ENCODE results near the gene HK3. TPM values are rescaled to one million over a fixed set of nuclear protein-coding genes. Genes with fewer than 3 reads are reported as not detected.
A peak's percentile ranks its signal among the peaks of the same experiment; 100 is the strongest.
"Not testable (repeated sequence)": the region's sequence is repeated elsewhere in the genome, so short reads cannot be mapped to it uniquely, and the experiment has no call there.

HK3 gene
- total RNA-seq, 1 donor from 2014 or later = not detected

DNA sequence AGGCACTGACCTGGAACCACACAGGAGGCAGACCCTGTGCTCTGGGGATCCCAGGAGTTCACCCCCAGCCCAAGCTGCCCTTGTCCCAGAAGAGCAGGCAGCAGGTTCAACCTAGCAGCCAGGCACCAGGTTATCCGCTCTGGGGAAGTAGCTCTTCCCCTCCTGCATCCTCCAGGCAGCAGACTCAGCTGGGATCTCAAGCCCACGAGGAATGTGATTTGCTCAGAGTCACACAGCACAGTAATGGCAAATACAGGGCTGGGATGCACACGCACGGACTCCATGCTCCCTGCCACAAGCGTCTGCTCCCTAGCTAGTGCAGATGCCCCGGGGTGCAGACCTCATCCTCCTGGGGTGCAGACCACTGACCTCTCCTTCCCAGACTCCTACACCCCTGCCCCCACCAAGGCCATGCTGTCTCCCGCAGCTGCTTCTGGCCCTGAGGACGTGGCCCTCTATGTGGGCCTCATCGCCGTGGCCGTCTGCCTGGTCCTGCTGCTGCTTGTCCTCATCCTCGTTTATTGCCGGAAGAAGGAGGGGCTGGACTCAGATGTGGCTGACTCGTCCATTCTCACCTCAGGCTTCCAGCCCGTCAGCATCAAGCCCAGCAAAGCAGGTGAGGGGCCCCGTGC, 25.5 kb downstream of the HK3 start:
- Mint-ChIP-seq H3K4me1 (ENCODE audit: low read depth) (no peaks in the 10 kb centered on the region), H3K36me3 (ENCODE audit: low read depth) (no peaks in the 10 kb centered on the region), H3K27me3 (ENCODE audit: low read depth) (peaks cover 48% of the 10 kb centered on the region), H3K9me3 (ENCODE audit: low read depth) (no peaks in the 10 kb centered on the region), H3K4me3 (ENCODE audit: unreplicated experiment) (no peak overlapping the region), H3K27ac (ENCODE audit: unreplicated experiment) (no peak overlapping the region)
- DNase-seq (ENCODE audit: low spot score) = no peak
- TF ChIP-seq, protein P1, sequence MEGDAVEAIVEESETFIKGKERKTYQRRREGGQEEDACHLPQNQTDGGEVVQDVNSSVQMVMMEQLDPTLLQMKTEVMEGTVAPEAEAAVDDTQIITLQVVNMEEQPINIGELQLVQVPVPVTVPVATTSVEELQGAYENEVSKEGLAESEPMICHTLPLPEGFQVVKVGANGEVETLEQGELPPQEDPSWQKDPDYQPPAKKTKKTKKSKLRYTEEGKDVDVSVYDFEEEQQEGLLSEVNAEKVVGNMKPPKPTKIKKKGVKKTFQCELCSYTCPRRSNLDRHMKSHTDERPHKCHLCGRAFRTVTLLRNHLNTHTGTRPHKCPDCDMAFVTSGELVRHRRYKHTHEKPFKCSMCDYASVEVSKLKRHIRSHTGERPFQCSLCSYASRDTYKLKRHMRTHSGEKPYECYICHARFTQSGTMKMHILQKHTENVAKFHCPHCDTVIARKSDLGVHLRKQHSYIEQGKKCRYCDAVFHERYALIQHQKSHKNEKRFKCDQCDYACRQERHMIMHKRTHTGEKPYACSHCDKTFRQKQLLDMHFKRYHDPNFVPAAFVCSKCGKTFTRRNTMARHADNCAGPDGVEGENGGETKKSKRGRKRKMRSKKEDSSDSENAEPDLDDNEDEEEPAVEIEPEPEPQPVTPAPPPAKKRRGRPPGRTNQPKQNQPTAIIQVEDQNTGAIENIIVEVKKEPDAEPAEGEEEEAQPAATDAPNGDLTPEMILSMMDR (IDR thresholded peaks at IDR 0.05) = no peak

DNA sequence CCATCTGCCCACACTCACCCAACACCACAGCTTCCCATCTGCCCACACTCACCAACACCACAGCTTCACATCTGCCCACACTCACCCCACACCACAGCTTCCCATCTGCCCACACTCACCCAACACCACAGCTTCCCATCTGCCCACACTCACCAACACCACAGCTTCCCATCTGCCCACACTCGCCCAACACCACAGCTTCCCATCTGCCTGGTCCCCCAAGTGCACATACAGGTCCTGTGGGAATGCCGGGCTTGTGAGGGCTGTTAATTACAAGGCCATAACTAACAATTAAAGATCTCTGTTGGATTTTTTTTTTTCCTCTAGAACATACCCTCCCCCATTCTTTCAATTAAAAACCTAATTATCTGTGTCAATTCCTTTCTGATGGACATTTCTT, 26.1 kb downstream of the HK3 start:
- DNase-seq (ENCODE audit: low spot score); H3K27ac Mint-ChIP-seq (ENCODE audit: unreplicated experiment); H3K4me1 Mint-ChIP-seq (ENCODE audit: low read depth); H3K4me3 Mint-ChIP-seq (ENCODE audit: unreplicated experiment); H3K36me3 Mint-ChIP-seq (ENCODE audit: low read depth); H3K9me3 Mint-ChIP-seq (ENCODE audit: low read depth): not testable (repeated sequence)
- peaks cover 49% of the 10 kb centered on the region for H3K27me3 Mint-ChIP-seq (ENCODE audit: low read depth)

DNA sequence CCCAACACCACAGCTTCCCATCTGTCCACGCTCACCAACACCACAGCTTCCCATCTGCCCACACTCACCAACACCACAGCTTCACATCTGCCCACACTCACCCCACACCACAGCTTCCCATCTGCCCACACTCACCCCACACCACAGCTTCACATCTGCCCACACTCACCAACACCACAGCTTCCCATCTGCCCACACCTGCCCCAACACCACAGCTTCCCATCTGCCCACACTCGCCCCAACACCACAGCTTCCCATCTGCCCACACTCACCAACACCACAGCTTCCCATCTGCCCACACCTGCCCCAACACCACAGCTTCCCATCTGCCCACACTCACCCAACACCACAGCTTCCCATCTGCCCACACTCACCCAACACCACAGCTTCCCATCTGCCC, 26.6 kb downstream of the HK3 start:
- H3K4me1 Mint-ChIP-seq (ENCODE audit: low read depth); DNase-seq (ENCODE audit: low spot score); H3K9me3 Mint-ChIP-seq (ENCODE audit: low read depth); H3K4me3 Mint-ChIP-seq (ENCODE audit: unreplicated experiment); H3K36me3 Mint-ChIP-seq (ENCODE audit: low read depth); H3K27ac Mint-ChIP-seq (ENCODE audit: unreplicated experiment): not testable (repeated sequence)
- peaks cover 51% of the 10 kb centered on the region for H3K27me3 Mint-ChIP-seq (ENCODE audit: low read depth)

DNA sequence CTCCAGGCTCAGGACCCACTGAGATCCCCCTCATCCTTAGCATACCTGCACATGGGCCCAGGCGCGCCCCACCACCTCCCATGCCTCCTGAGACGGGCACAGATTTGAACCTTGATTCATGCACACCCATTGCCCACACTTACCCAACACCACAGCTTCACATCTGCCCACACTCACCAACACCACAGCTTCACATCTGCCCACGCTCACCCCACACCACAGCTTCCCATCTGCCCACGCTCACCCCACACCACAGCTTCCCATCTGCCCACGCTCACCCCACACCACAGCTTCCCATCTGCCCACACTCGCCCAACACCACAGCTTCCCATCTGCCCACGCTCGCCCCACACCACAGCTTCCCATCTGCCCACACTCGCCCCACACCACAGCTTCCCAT, 28.5 kb downstream of the HK3 start:
- not testable (repeated sequence) for DNase-seq (ENCODE audit: low spot score); H3K36me3 Mint-ChIP-seq (ENCODE audit: low read depth); H3K4me1 Mint-ChIP-seq (ENCODE audit: low read depth); H3K9me3 Mint-ChIP-seq (ENCODE audit: low read depth); H3K4me3 Mint-ChIP-seq (ENCODE audit: unreplicated experiment); H3K27ac Mint-ChIP-seq (ENCODE audit: unreplicated experiment)
- peaks cover 57% of the 10 kb centered on the region for H3K27me3 Mint-ChIP-seq (ENCODE audit: low read depth)

DNA sequence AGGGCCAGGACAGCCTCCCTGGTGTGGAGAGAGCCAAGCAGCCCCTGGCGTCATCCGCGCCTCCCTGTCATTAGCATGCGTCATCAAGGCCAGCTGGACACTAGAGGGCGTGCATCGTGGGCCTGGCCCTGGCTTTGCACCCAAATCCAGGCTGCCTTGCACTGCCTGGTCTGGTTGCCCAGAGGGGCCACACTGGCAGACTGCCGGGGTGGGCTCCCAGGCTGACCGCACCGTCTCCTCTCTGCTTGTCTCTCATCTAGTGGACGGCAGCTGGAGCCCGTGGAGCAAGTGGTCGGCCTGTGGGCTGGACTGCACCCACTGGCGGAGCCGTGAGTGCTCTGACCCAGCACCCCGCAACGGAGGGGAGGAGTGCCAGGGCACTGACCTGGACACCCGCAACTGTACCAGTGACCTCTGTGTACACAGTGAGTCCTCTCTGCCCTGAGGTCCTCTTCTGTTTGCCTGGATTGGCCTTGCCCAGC, 29.0 kb downstream of the HK3 start:
- Mint-ChIP-seq H3K27ac (ENCODE audit: unreplicated experiment) (no peak overlapping the region), H3K4me3 (ENCODE audit: unreplicated experiment) (no peak overlapping the region)

DNA sequence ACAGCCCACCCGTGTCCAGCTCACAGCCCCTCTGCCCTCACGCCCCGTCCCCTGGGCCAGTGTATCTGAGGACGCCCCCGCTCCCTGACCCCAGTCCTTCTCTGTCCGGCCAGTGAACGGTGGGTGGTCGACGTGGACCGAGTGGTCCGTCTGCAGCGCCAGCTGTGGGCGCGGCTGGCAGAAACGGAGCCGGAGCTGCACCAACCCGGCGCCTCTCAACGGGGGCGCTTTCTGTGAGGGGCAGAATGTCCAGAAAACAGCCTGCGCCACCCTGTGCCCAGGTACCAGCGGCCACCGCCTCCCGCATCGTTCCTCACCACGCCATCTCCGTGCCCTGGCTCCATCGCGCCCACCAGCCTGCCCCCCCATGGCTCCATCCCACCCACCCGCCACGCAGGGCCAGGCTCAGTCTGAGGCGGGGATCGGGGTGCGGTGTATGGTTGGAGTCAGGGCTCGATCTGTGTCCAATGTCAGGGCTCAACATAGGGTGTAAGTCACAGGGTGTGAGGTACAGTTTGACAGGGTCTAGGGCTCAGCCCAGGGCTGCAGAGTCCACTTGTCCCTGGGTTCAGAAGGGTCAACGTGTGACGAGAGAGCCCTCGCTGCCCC, 29.5 kb downstream of the HK3 start:
- H3K4me1 Mint-ChIP-seq (ENCODE audit: low read depth) = no peaks in the 10 kb centered on the region
- H3K4me3 Mint-ChIP-seq (ENCODE audit: unreplicated experiment) = no peak overlapping the region
- no peaks in the 10 kb centered on the region for H3K36me3 Mint-ChIP-seq (ENCODE audit: low read depth)
- no peaks in the 10 kb centered on the region for H3K9me3 Mint-ChIP-seq (ENCODE audit: low read depth)
- H3K27me3 Mint-ChIP-seq (ENCODE audit: low read depth) = peaks cover 52% of the 10 kb centered on the region
- H3K27ac Mint-ChIP-seq (ENCODE audit: unreplicated experiment) = no peak overlapping the region
- no peak for DNase-seq (ENCODE audit: low spot score)
- TF ChIP-seq, protein P1 (IDR thresholded peaks at IDR 0.05) = no peak

More for the DNA sequence above, 29.0 kb downstream of the HK3 start:
- no peaks in the 10 kb centered on the region for H3K9me3 Mint-ChIP-seq (ENCODE audit: low read depth)
- DNase-seq (ENCODE audit: low spot score) = no peak
- no peaks in the 10 kb centered on the region for H3K36me3 Mint-ChIP-seq (ENCODE audit: low read depth)
- TF ChIP-seq, protein P1 (IDR thresholded peaks at IDR 0.05) = peak; percentile 70
- H3K27me3 Mint-ChIP-seq (ENCODE audit: low read depth) = peaks cover 56% of the 10 kb centered on the region
- H3K4me1 Mint-ChIP-seq (ENCODE audit: low read depth) = no peaks in the 10 kb centered on the region

DNA sequence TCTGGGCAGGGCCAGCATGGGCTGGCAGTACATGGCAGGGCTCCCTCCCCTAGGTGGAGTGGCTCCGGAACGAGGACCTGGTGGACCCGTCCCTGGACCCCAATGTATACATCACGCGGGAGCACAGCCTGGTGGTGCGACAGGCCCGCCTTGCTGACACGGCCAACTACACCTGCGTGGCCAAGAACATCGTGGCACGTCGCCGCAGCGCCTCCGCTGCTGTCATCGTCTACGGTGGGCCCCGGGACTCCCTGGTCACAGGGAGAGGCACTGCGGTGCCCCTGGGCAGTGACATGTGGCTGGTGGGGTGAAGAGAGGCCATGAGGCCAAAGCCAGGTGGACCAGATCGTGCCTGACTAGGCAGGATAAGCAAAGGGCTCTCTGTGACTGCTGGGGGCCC, 30.4 kb downstream of the HK3 start:
- Mint-ChIP-seq H3K36me3 (ENCODE audit: low read depth) (no peaks in the 10 kb centered on the region), H3K4me3 (ENCODE audit: unreplicated experiment) (no peak overlapping the region), H3K9me3 (ENCODE audit: low read depth) (no peaks in the 10 kb centered on the region), H3K27ac (ENCODE audit: unreplicated experiment) (no peak overlapping the region), H3K4me1 (ENCODE audit: low read depth) (no peaks in the 10 kb centered on the region), H3K27me3 (ENCODE audit: low read depth) (peaks cover 45% of the 10 kb centered on the region)
- DNase-seq (ENCODE audit: low spot score) = no peak
- TF ChIP-seq, protein P1 (IDR thresholded peaks at IDR 0.05) = no peak

All from chondrocyte (in vitro differentiated cells).